Amygdala (tissue), 56 donors: ENCODE results near the gene POF1B.
A peak's percentile ranks its signal among the peaks of the same experiment; 100 is the strongest.

Source experiments
- DNase-seq, 56 donors: peaks; one replicate each; lab custom pipeline; 2025; lab: John Stamatoyannopoulos, UW

The POF1B gene

DNA sequence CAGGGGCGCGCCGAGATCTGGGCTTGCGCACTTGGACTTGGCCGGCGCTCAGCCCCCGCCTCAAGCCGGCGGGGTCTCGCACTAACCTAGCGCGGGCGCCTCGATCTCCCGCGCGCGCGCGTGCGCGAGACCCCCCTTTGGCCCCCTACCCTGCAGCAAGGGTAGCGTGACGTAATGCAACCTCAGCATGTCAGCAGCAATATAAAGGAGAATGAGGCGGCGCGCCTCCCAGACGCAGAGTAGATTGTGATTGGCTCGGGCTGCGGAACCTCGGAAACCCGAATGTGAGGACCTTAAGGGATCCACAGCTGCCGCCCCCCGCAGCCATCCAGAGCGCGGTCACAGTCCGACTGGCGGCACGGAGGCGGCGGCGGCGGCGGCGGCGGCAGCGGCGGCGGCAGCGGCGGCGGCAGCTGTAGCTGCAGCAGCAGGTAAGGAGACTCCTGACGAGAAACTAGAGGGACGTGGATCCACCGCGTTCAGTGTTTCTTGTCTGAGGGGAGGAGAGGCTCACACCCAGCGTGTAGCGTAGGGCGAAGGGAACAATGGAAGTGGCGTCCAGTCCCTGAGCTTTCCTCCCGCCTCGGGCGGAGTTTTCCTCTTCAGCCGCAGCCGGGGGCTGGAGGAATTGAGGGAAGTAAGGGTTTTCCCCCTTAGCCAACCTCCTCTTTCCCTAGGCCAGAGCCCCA is 135.6 kb downstream of the POF1B start, which contains the start of the genes SATL1 and ZNF711:
SATL1 (minus strand) TSS at position 19 of the 689 bp plus-strand sequence. CDS start 134,811 bp downstream, outside the sequence.
ZNF711 (plus strand) TSS at position 231 of the 689 bp plus-strand sequence. CDS start 3,582 bp downstream, outside the sequence.
- DNase-seq, result peak in 54 of 56 donors; percentile 0 to 73 (median 29)

DNA sequence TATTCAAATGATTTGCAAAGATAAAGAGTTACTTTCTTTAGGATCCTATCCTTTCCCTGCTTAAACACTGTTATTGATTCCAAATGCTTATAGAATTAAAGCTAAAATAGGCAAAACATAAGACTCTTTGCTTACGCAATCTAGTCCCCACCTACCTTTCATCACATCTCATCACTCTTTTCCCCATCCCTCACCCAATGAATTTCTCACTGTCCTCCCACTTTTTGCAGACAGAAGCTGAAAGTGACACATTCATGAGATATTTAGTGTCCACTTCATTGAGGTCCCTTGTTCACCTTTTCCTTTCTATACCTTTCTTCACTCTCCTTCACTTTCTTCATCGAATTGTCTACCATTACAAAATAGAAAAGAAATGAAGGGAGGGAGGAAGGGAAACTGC is 136.3 kb downstream of the POF1B start:
- DNase-seq, result no peak
